Trophoblast cell (in vitro differentiated cells and primary cell): ENCODE results near the gene TINCR.
A peak's percentile ranks its signal among the peaks of the same experiment; 100 is the strongest.

Source experiments
- DNase-seq, 2 donors: peaks; one replicate each; pipeline ENCODE4 v3.0.0-alpha.2; 2016
- H2AFZ ChIP-seq: 2 replicates; pipeline ENCODE4 v1.6.1; 2013; ENCODE audit warnings: low read length, moderate library complexity, mild to moderate bottlenecking; ENCODE audit not compliant: insufficient read depth, poor library complexity
- H2AK5ac ChIP-seq: 2 replicates; pipeline ENCODE4 v1.6.1; 2013; ENCODE audit warnings: mild to moderate bottlenecking, low read length
- H2BK120ac ChIP-seq: 2 replicates; pipeline ENCODE4 v1.6.1; 2013; ENCODE audit warnings: low read length, mild to moderate bottlenecking, moderate library complexity; ENCODE audit not compliant: insufficient read depth, poor library complexity
- H2BK12ac ChIP-seq: 2 replicates; pipeline ENCODE4 v1.6.1; 2013; ENCODE audit warnings: mild to moderate bottlenecking, low read length, moderate library complexity
- H2BK5ac ChIP-seq: 2 replicates; pipeline ENCODE4 v1.6.1; 2013; ENCODE audit warnings: low read length, low read depth, moderate library complexity, mild to moderate bottlenecking; ENCODE audit not compliant: poor library complexity
- H3K14ac ChIP-seq: 2 replicates; pipeline ENCODE4 v1.6.1; 2013; ENCODE audit warnings: mild to moderate bottlenecking, low read length
- H3K18ac ChIP-seq: 2 replicates; pipeline ENCODE4 v1.6.1; 2013; ENCODE audit warnings: mild to moderate bottlenecking, low read length
- H3K23ac ChIP-seq: 2 replicates; pipeline ENCODE4 v1.6.1; 2013; ENCODE audit warnings: low read length
- H3K27ac ChIP-seq: 2 replicates; pipeline ENCODE4 v1.5.1; 2013; ENCODE audit warnings: low read depth, mild to moderate bottlenecking, inconsistent platforms, low read length, moderate library complexity
- H3K27me3 ChIP-seq: 2 replicates; pipeline ENCODE4 v1.6.1; 2013; ENCODE audit warnings: inconsistent platforms, mild to moderate bottlenecking, low read length, moderate library complexity; ENCODE audit not compliant: insufficient read depth
- H3K36me3 ChIP-seq, 2 experiments: 1 replicate in 1 of 2; 2 replicates in 1 of 2; pipeline ENCODE4 v1.6.1; 2013; ENCODE audit warnings: low read length in 2 of 2, mild to moderate bottlenecking in 2 of 2, moderate library complexity in 1 of 2; ENCODE audit not compliant: insufficient read depth in 2 of 2, control insufficient read depth in 1 of 2
- H3K4ac ChIP-seq: 2 replicates; pipeline ENCODE4 v1.6.1; 2013; ENCODE audit warnings: low read depth, mild to moderate bottlenecking, low read length, moderate library complexity
- H3K4me1 ChIP-seq, 2 experiments: 1 replicate in 1 of 2; 2 replicates in 1 of 2; pipeline ENCODE4 v1.6.1; 2013; ENCODE audit warnings: low read length in 2 of 2, mild to moderate bottlenecking in 2 of 2, moderate library complexity in 1 of 2; ENCODE audit not compliant: insufficient read depth in 2 of 2, control insufficient read depth in 1 of 2
- H3K4me2 ChIP-seq: 2 replicates; pipeline ENCODE4 v1.6.1; 2013; ENCODE audit warnings: inconsistent platforms, mild to moderate bottlenecking, low read length, moderate library complexity
- H3K4me3 ChIP-seq: 2 replicates; pipeline ENCODE4 v1.5.1; 2013; ENCODE audit warnings: mild to moderate bottlenecking, low read depth, low read length, inconsistent platforms
- H3K79me1 ChIP-seq: one replicate; pipeline ENCODE4 v1.6.1; 2013; ENCODE audit warnings: low read length
- H3K79me2 ChIP-seq: 2 replicates; pipeline ENCODE4 v1.6.1; 2013; ENCODE audit warnings: low read length, mild to moderate bottlenecking; ENCODE audit not compliant: control insufficient read depth, insufficient read depth, poor library complexity
- H3K9ac ChIP-seq: 2 replicates; pipeline ENCODE4 v1.6.1; 2013; ENCODE audit warnings: mild to moderate bottlenecking, low read length
- H3K9me3 ChIP-seq: 2 replicates; pipeline ENCODE4 v1.6.1; 2013; ENCODE audit warnings: low read depth, mild to moderate bottlenecking, control low read depth, inconsistent platforms, low read length; ENCODE audit not compliant: insufficient read depth
- H4K12ac ChIP-seq: 2 replicates; pipeline ENCODE4 v1.6.1; 2013; ENCODE audit warnings: low read depth, mild to moderate bottlenecking, low read length, moderate library complexity
- H4K8ac ChIP-seq: 2 replicates; pipeline ENCODE4 v1.6.1; 2013; ENCODE audit warnings: low read depth, mild to moderate bottlenecking, low read length, moderate library complexity
- H4K91ac ChIP-seq: one replicate; pipeline ENCODE4 v1.6.1; 2013; ENCODE audit warnings: low read depth, mild to moderate bottlenecking, low read length, moderate library complexity
- WGBS: extraction: QIAGEN DNeasy Blood & Tissue Kit; methylation state at CpG from one replicate; pipeline ENCODE4 v1.1.7; 2013; ENCODE audit warnings: missing lambda C conversion rate; ENCODE audit not compliant: insufficient read length, insufficient coverage; ENCODE audit errors: extremely low coverage; 5-methylcytosine and 5-hydroxymethylcytosine counted together

Gene TINCR

DNA sequence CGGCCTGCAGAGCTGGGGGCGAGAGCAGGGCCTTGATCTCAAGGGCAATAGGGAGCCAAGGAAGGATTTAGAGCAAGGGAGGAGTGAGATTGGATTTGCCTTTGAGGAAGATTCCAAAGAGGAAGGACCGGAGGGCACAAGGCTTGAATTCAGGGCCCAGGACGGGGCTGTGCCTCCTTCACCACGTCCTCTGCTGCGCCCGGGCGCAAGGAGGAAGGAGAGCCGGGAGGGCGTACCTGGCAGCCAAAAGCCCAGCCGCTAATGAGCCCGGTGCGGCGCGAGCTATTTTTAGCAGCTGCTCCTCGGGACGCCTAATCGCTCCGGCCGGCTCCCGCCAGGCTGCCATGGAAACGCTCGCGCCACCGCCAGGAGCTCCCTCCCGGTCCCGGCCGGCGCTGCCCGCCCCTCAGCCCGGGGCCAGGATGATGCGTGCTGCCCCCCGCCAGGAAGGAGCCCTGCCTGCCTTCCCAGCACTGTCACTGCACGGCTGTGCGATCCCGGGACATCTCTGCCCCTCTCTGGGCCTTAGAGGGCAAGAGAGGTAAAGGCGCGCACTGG, 31.3 kb downstream of the TINCR start:
- Histone ChIP-seq H3K4me2 (peak overlapping the region; percentile 74), H2AFZ (no peak overlapping the region), H4K8ac (peak overlapping the region; percentile 7), H3K9me3 (peaks cover 16% of the 10 kb centered on the region), H2AK5ac (no peak overlapping the region), H3K23ac (no peak overlapping the region), H2BK5ac (no peak overlapping the region), H4K91ac (peak overlapping the region; percentile 41), H4K12ac (no peak overlapping the region), H3K14ac (peak overlapping the region; percentile 54), H3K18ac (no peak overlapping the region), H3K36me3 (no peaks in the 10 kb centered on the region), H3K9ac (no peak overlapping the region), H3K27me3 (no peaks in the 10 kb centered on the region), H3K79me1 (peaks cover 3% of the 10 kb centered on the region), H2BK120ac (no peak overlapping the region), H3K79me2 (no peaks in the 10 kb centered on the region), H3K4me3 (no peak overlapping the region), H2BK12ac (peak overlapping the region; percentile 59), H3K4ac (no peak overlapping the region), H3K27ac (peak overlapping the region; percentile 15), H3K4me1 (peaks cover 14% of the 10 kb centered on the region in 2 experiments)
- no CpG with 5 or more reads among the region's 38 CpGs for WGBS
- peak; percentile 80 to 84 for DNase-seq

DNA sequence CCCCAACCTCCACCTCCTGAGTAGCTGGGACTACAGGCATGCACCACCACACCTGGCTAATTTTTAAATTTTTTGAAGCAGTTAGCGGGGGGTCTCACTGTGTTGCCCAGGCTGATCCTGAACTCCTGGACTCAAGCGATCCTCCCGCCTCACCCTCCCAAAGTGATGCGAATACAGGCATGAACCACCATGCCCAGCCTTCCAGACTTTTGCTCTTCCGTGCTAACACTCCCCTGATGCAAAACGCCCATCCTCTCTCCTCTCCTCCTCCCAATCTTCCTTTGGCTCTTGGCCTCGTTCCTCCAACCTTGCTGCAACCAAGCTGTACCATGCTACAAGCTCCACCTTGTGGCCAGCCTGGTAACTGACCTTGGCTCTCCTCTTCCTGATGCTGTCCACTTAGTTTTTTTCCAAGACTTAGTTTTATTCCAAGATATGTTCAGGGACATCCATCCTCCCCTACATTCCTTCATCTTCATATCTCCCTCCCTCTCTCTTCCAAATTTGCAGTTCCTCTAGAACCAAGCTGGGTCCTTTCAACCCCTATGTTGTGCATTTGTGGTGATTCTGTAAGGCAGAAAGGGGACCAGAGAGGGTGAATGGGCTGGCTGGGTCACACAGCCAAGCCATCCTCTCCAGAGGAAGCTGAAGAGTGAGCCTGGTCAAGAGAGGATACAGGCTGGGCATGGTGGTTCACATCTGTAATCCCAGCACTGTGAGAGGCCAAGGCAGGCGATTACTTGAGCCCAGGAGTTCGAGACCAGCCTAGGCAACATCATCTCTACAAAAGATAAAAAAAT, 32.8 kb downstream of the TINCR start:
- DNase-seq: peak in 1 of 2 donors; percentile 44

GRCh38 chr19:5533257-5533656, 34.5 kb downstream of the TINCR start:
- H4K91ac ChIP-seq: no peak overlapping the region
- WGBS: no CpG with 5 or more reads among the region's 3 CpGs

More for the DNA sequence above, 32.8 kb downstream of the TINCR start:
- Histone ChIP-seq H2BK120ac (no peak overlapping the region), H4K8ac (no peak overlapping the region), H3K79me2 (no peaks in the 10 kb centered on the region), H3K4me1 (peaks cover 14% of the 10 kb centered on the region in 2 experiments), H3K4me3 (no peak overlapping the region), H3K79me1 (peaks cover 3% of the 10 kb centered on the region), H3K4ac (no peak overlapping the region), H3K36me3 (no peaks in the 10 kb centered on the region), H3K9me3 (peaks cover 16% of the 10 kb centered on the region), H2BK12ac (no peak overlapping the region), H2AK5ac (no peak overlapping the region), H3K14ac (no peak overlapping the region), H3K27me3 (no peaks in the 10 kb centered on the region), H4K91ac (no peak overlapping the region), H3K27ac (no peak overlapping the region), H2BK5ac (no peak overlapping the region), H3K23ac (no peak overlapping the region), H3K4me2 (no peak overlapping the region), H4K12ac (no peak overlapping the region), H2AFZ (no peak overlapping the region), H3K9ac (no peak overlapping the region), H3K18ac (no peak overlapping the region)
- no CpG with 5 or more reads among the region's 9 CpGs for WGBS

DNA sequence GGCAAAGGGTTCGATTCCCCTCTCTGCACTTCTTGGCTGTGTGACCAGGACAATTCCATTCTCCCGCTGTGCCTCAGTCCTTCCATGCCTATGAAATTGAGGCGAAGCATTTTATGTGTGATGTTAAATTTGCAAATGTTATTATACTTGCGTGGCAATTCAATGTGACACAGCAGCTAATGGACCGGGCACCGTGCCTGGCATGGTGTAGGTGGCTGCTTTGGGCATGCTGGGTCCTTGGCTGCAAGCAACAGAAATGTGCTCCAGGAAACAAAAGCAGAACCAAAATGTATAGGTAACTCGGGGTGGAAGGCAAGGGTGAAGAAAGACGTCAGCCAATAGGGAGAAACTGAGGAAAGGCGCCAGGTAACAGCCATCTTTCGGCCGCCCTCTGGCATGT, 37.1 kb downstream of the TINCR start:
- Histone ChIP-seq H3K14ac (no peak overlapping the region), H3K27me3 (no peaks in the 10 kb centered on the region), H3K18ac (no peak overlapping the region), H4K8ac (no peak overlapping the region), H3K4me1 (no peaks in the 10 kb centered on the region), H2AFZ (no peak overlapping the region), H4K91ac (no peak overlapping the region), H3K9me3 (peaks cover 13% of the 10 kb centered on the region), H3K79me2 (no peaks in the 10 kb centered on the region), H4K12ac (no peak overlapping the region), H3K4me2 (no peak overlapping the region), H3K79me1 (no peaks in the 10 kb centered on the region), H3K36me3 (no peaks in the 10 kb centered on the region), H2BK120ac (no peak overlapping the region), H3K4me3 (no peak overlapping the region), H3K4ac (no peak overlapping the region), H3K27ac (no peak overlapping the region), H3K9ac (no peak overlapping the region), H2BK5ac (no peak overlapping the region), H2AK5ac (no peak overlapping the region), H3K23ac (no peak overlapping the region), H2BK12ac (no peak overlapping the region)
- no peak for DNase-seq
- WGBS: no CpG with 5 or more reads among the region's 11 CpGs

More at GRCh38 chr19:5533257-5533656, 34.5 kb downstream of the TINCR start:
- no peaks in the 10 kb centered on the region for H3K27me3 ChIP-seq
- H2AK5ac ChIP-seq: no peak overlapping the region
- no peaks in the 10 kb centered on the region for H3K36me3 ChIP-seq
- H2AFZ ChIP-seq: no peak overlapping the region
- no peak overlapping the region for H2BK12ac ChIP-seq
- no peak overlapping the region for H3K23ac ChIP-seq
- no peak overlapping the region for H4K12ac ChIP-seq
- no peak for DNase-seq
- H3K4ac ChIP-seq: no peak overlapping the region
- no peak overlapping the region for H3K4me2 ChIP-seq
- no peak overlapping the region for H3K9ac ChIP-seq
- H2BK120ac ChIP-seq: no peak overlapping the region
- H3K18ac ChIP-seq: no peak overlapping the region
- no peaks in the 10 kb centered on the region for H3K79me2 ChIP-seq
- no peak overlapping the region for H3K27ac ChIP-seq
- no peak overlapping the region for H2BK5ac ChIP-seq
- peaks cover 3% of the 10 kb centered on the region for H3K79me1 ChIP-seq
- no peak overlapping the region for H3K14ac ChIP-seq
- peaks cover 13% of the 10 kb centered on the region for H3K9me3 ChIP-seq
- H3K4me3 ChIP-seq: peak overlapping the region; percentile 44
- peaks cover 14% of the 10 kb centered on the region in 2 experiments for H3K4me1 ChIP-seq
- no peak overlapping the region for H4K8ac ChIP-seq
